ENCODE measurements around the gene RTL5. TPM values are rescaled to one million over a fixed set of nuclear protein-coding genes. Genes with fewer than 3 reads are reported as not detected.

Gene RTL5
- total RNA-seq, 4 donors from 2014 or later, result 8.0 to 19.8 (median 13.3) TPM

GRCh38 chrX:72097098-72097497 is 34.6 kb downstream of the RTL5 start:
- no peak overlapping the region for H3K27ac ChIP-seq (replicated peaks in 1 of 4)
- 60% methylated on average over 3 of the region's 3 CpGs for WGBS
- peaks cover 2 to 28% (median 23%) of the 10 kb centered on the region in 4 donors for H3K4me1 ChIP-seq
- no peak for DNase-seq (ENCODE audit: extremely low spot score)
- no peak for TF ChIP-seq EP300 (IDR thresholded peaks at IDR 0.05)
- H3K4me3 ChIP-seq, result no peak overlapping the region
- H3K27me3 ChIP-seq, result no peaks in the 10 kb centered on the region
- H3K36me3 ChIP-seq, result no peaks in the 10 kb centered on the region
- H3K9me3 ChIP-seq, result no peaks in the 10 kb centered on the region
- intact Hi-C loops (cut with DNase I), result no loop called here

DNA sequence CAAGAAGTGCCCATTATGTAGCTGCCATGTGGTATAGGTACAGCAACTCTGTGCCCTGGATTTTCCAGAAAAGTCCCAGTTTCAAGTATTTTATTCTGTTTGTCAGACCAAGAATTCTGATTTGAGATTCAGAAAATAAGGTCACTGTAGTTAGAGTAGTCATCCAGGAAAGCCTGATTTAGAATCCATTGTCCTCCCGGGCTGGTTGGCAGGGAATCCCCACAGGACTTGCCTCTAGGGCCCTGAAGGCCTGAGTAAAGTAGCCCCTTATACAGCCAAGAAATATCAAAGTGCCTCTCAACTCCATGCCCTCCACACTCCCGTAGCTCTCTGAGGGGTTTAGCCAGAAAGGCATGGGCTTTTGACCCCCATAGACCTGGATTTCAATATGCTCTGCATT is 36.3 kb downstream of the RTL5 start:
- WGBS, result 57% methylated on average over 2 of the region's 2 CpGs
- intact Hi-C loops (cut with DNase I), result no loop called here

DNA sequence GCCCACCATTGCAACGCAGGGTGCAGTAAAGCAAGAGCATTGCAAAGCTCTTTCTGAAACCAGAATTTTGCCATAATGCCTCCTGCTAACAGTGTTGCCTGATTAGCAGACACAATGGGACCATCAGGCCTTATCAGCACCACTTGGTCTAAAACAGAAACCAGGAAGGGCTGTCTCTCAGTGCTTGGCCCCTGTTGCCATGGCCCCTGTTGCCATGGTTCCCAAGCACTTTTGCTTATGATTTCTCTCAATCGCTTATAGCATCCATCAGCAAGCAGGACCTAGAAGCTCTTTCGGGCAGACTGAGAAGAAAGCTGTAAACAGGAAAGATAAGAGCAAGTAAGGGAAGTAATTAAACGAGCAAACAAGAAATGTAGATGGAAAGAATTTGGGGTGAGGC is 36.8 kb downstream of the RTL5 start:
- intact Hi-C loops (cut with DNase I), result no loop called here
- DNase-seq (ENCODE audit: extremely low spot score), result no peak
- WGBS, result 59% methylated on average over 4 of the region's 4 CpGs
- Histone ChIP-seq H3K36me3 (no peaks in the 10 kb centered on the region), H3K27me3 (no peaks in the 10 kb centered on the region), H3K9me3 (no peaks in the 10 kb centered on the region), H3K27ac (replicated peaks in 1 of 4) (peak overlapping the region in 1 of 4 donors; percentile 7), H3K4me1 (peaks cover 0 to 15% (median 12%) of the 10 kb centered on the region in 4 donors), H3K4me3 (no peak overlapping the region)
- TF ChIP-seq EP300 (IDR thresholded peaks at IDR 0.05) (no peak), CTCF (IDR thresholded peaks at IDR 0.05) (no peak), POLR2A (IDR thresholded peaks at IDR 0.05; ENCODE audit: low read depth) (no peak), POLR2AphosphoS5 (IDR thresholded peaks at IDR 0.05) (no peak)

More for the DNA sequence above, 36.3 kb downstream of the RTL5 start:
- no peaks in the 10 kb centered on the region for H3K9me3 ChIP-seq
- peak overlapping the region in 1 of 4 donors; percentile 7 for H3K27ac ChIP-seq (replicated peaks in 1 of 4)
- TF ChIP-seq EP300 (IDR thresholded peaks at IDR 0.05) (no peak), CTCF (IDR thresholded peaks at IDR 0.05) (no peak), POLR2A (IDR thresholded peaks at IDR 0.05; ENCODE audit: low read depth) (no peak), POLR2AphosphoS5 (IDR thresholded peaks at IDR 0.05) (no peak)
- DNase-seq (ENCODE audit: extremely low spot score), result no peak
- H3K4me1 ChIP-seq, result peaks cover 0 to 15% (median 13%) of the 10 kb centered on the region in 4 donors
- no peak overlapping the region for H3K4me3 ChIP-seq
- H3K36me3 ChIP-seq, result no peaks in the 10 kb centered on the region
- H3K27me3 ChIP-seq, result no peaks in the 10 kb centered on the region

GRCh38 chrX:72089254-72089653 is 42.5 kb downstream of the RTL5 start:
- WGBS, result 56% methylated on average over 3 of the region's 3 CpGs
- H3K27me3 ChIP-seq, result no peaks in the 10 kb centered on the region
- DNase-seq (ENCODE audit: extremely low spot score), result no peak
- no peak for TF ChIP-seq POLR2AphosphoS5 (IDR thresholded peaks at IDR 0.05)
- TF ChIP-seq CTCF (IDR thresholded peaks at IDR 0.05), result no peak
- no peak for TF ChIP-seq EP300 (IDR thresholded peaks at IDR 0.05)
- TF ChIP-seq POLR2A (IDR thresholded peaks at IDR 0.05; ENCODE audit: low read depth), result no peak
- no peaks in the 10 kb centered on the region for H3K36me3 ChIP-seq
- intact Hi-C loops (cut with DNase I), result no loop called here
- no peaks in the 10 kb centered on the region for H3K9me3 ChIP-seq
- peaks cover 0 to 4% (median 1%) of the 10 kb centered on the region in 4 donors for H3K4me1 ChIP-seq
- H3K4me3 ChIP-seq, result no peak overlapping the region
- no peak overlapping the region for H3K27ac ChIP-seq (replicated peaks in 1 of 4)

DNA sequence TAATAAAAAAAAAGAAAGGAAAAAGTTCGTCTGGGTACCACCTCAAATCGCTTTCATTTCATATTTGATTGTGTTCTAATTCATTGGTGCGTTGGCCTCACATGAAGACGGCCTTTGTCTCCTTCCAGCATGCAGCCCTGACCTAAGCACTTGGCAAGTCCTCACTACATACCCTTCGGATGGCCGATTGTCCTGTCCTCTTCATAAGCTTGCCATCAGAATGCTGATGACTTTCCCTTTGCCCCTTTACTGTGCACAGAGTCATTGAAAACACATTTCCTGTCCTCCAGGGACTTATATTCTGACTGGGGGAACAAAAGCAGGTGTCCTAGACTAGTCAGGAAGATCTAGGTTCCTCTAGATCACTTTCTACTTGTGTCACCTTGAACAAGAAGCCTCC is 43.0 kb downstream of the RTL5 start:
- TF ChIP-seq CTCF (IDR thresholded peaks at IDR 0.05) (no peak), POLR2AphosphoS5 (IDR thresholded peaks at IDR 0.05) (no peak), EP300 (IDR thresholded peaks at IDR 0.05) (no peak), POLR2A (IDR thresholded peaks at IDR 0.05; ENCODE audit: low read depth) (no peak)
- intact Hi-C loops (cut with DNase I), result no loop called here
- no peak overlapping the region for H3K27ac ChIP-seq (replicated peaks in 1 of 4)
- peaks cover 0 to 7% (median 3%) of the 10 kb centered on the region in 4 donors for H3K4me1 ChIP-seq
- WGBS, result 67% methylated on average over 6 of the region's 6 CpGs
- H3K4me3 ChIP-seq, result no peak overlapping the region
- no peaks in the 10 kb centered on the region for H3K27me3 ChIP-seq
- no peaks in the 10 kb centered on the region for H3K36me3 ChIP-seq
- DNase-seq (ENCODE audit: extremely low spot score), result no peak
- no peaks in the 10 kb centered on the region for H3K9me3 ChIP-seq
